HEK293 (cell line): ENCODE data around the gene USF3.

Source experiments
- GFI1B ChIP-seq: fragments of 450-650 bp; formaldehyde crosslinking; IDR thresholded peaks from 2 replicates; pipeline ENCODE4 v1.5.1; 2016; ENCODE audit warnings: missing biosample characterization, missing genetic modification characterization
- GLIS2 ChIP-seq: fragments of 450-650 bp; formaldehyde crosslinking; IDR thresholded peaks from 2 replicates; pipeline ENCODE4 v1.5.1; 2016; ENCODE audit warnings: missing biosample characterization, missing genetic modification characterization
- HOXA7 ChIP-seq: sonication (generic); formaldehyde crosslinking; IDR thresholded peaks from 2 replicates; pipeline ENCODE4 v1.8.1; 2022; ENCODE audit warnings: missing genetic modification reagents, borderline replicate concordance
- PRDM1 ChIP-seq: fragments of 450-650 bp; formaldehyde crosslinking; IDR thresholded peaks from 2 replicates; pipeline ENCODE4; 2016; ENCODE audit warnings: missing biosample characterization, missing genetic modification characterization
- PRDM10 ChIP-seq: fragments of 450-650 bp; formaldehyde crosslinking; IDR thresholded peaks from 2 replicates; pipeline ENCODE4 v1.5.1; 2016; ENCODE audit warnings: missing biosample characterization, missing genetic modification characterization
- SALL2 ChIP-seq: fragments of 450-650 bp; formaldehyde crosslinking; IDR thresholded peaks from 2 replicates; pipeline ENCODE4 v1.5.0; 2017; ENCODE audit warnings: missing biosample characterization, mild to moderate bottlenecking, missing genetic modification characterization, borderline replicate concordance
- TCF7L2 ChIP-seq: IDR thresholded peaks from 2 replicates; pipeline ENCODE4 v1.6.1; 2011; ENCODE audit warnings: low read depth, mild to moderate bottlenecking, inconsistent platforms, low read length, moderate library complexity, borderline replicate concordance
- YY1 ChIP-seq: fragments of 450-650 bp; formaldehyde crosslinking; IDR thresholded peaks from 2 replicates; pipeline ENCODE4 v1.5.1; 2018; ENCODE audit warnings: missing biosample characterization, missing genetic modification characterization
- ZBTB10 ChIP-seq: fragments of 450-650 bp; formaldehyde crosslinking; IDR thresholded peaks from 2 replicates; pipeline ENCODE4 v1.5.1; 2016; ENCODE audit warnings: missing biosample characterization, missing genetic modification characterization
- ZBTB11 ChIP-seq: fragments of 450-650 bp; formaldehyde crosslinking; conservative IDR thresholded peaks from 2 replicates; pipeline ENCODE4 v1.5.1; 2016; ENCODE audit warnings: low read depth, missing biosample characterization, missing genetic modification characterization
- ZBTB8A ChIP-seq: fragments of 450-650 bp; formaldehyde crosslinking; IDR thresholded peaks from 2 replicates; pipeline ENCODE4 v1.5.1; 2016; ENCODE audit warnings: missing biosample characterization, missing genetic modification characterization
- ZEB2 ChIP-seq: fragments of 450-650 bp; formaldehyde crosslinking; IDR thresholded peaks from 2 replicates; pipeline ENCODE4 v1.5.1; 2016; ENCODE audit warnings: missing biosample characterization, missing genetic modification characterization
- ZFP69B ChIP-seq: fragments of 450-650 bp; formaldehyde crosslinking; IDR thresholded peaks from 2 replicates; pipeline ENCODE4 v1.5.1; 2016; ENCODE audit warnings: missing biosample characterization, missing genetic modification characterization
- ZNF10 ChIP-seq: fragments of 450-650 bp; formaldehyde crosslinking; IDR thresholded peaks from 2 replicates; pipeline ENCODE4 v1.5.1; 2017; ENCODE audit warnings: missing biosample characterization, missing genetic modification characterization
- ZNF18 ChIP-seq: fragments of 450-650 bp; formaldehyde crosslinking; IDR thresholded peaks from 2 replicates; pipeline ENCODE4 v1.5.1; 2016; ENCODE audit warnings: missing biosample characterization, missing genetic modification characterization
- ZNF23 ChIP-seq: fragments of 450-650 bp; formaldehyde crosslinking; IDR thresholded peaks from 2 replicates; pipeline ENCODE4 v1.5.1; 2016; ENCODE audit warnings: missing biosample characterization, missing genetic modification characterization, borderline replicate concordance
- ZNF274 ChIP-seq, 2 experiments: fragments of 200-500 bp in 1 of 2; fragments of 450-650 bp in 1 of 2; sonication (Bioruptor generic) in 1 of 2; formaldehyde crosslinking in 1 of 2; IDR thresholded peaks; 2 replicates each; pipeline versions ENCODE4 v1.5.1 to v1.6.1; 2014 to 2016; ENCODE audit warnings: borderline replicate concordance in 1 of 2, inconsistent platforms in 1 of 2, low read length in 1 of 2, missing biosample characterization in 1 of 2, missing genetic modification characterization in 1 of 2
- ZNF398 ChIP-seq: fragments of 450-650 bp; formaldehyde crosslinking; IDR thresholded peaks from 2 replicates; pipeline ENCODE4 v1.5.1; 2017; ENCODE audit warnings: missing biosample characterization, missing genetic modification characterization
- ZNF423 ChIP-seq: fragments of 450-650 bp; formaldehyde crosslinking; IDR thresholded peaks from 2 replicates; pipeline ENCODE4 v1.5.1; 2016; ENCODE audit warnings: missing biosample characterization, missing genetic modification characterization
- ZNF514 ChIP-seq: fragments of 450-650 bp; formaldehyde crosslinking; IDR thresholded peaks from 2 replicates; pipeline ENCODE4 v1.5.1; 2016; ENCODE audit warnings: missing biosample characterization, missing genetic modification characterization
- ZNF571 ChIP-seq: fragments of 450-650 bp; formaldehyde crosslinking; IDR thresholded peaks from 2 replicates; pipeline ENCODE4 v1.5.0; 2017; ENCODE audit warnings: missing biosample characterization, missing genetic modification characterization
- ZNF626 ChIP-seq: fragments of 450-650 bp; sonication (Bioruptor Pico); formaldehyde crosslinking; IDR thresholded peaks from 2 replicates; pipeline ENCODE4 v1.5.1; 2018; ENCODE audit warnings: missing biosample characterization, missing genetic modification characterization, inconsistent platforms
- ZNF692 ChIP-seq: fragments of 450-650 bp; formaldehyde crosslinking; IDR thresholded peaks from 2 replicates; pipeline ENCODE4 v1.5.1; 2016; ENCODE audit warnings: missing biosample characterization, missing genetic modification characterization

The USF3 gene

GRCh38 chr3:113695786-113696645 lies at the start of gene USF3 (continued):
- TF ChIP-seq ZNF18 (peak; percentile 97), ZBTB11 (tag by site-specific recombination) (peak; percentile 73; the same call in 1 of the 2 replicates), PRDM10 (peak; percentile 83), ZNF23 (no peak), TCF7L2 (no peak), ZNF626 (no peak), SALL2 (no peak), ZBTB10 (tag by site-specific recombination) (no peak), PRDM1 (tag by site-specific recombination) (peak; percentile 79), ZNF274 (IDR thresholded peaks at IDR 0.05; ENCODE audit: low read length) (no peak), ZNF274 (tag by site-specific recombination; IDR thresholded peaks at IDR 0.05; ENCODE audit: borderline replicate concordance) (no peak), ZBTB8A (tag by site-specific recombination) (peak; percentile 88), ZNF398 (0 out of 2 replicates have a peak, but pooled peaks have one; percentile 8), GFI1B (no peak), ZFP69B (no peak), GLIS2 (peak; percentile 74), YY1 (no peak), ZNF423 (0 out of 2 replicates have a peak, but pooled peaks have one; percentile 40), ZNF514 (no peak), ZEB2 (tag by site-specific recombination) (no peak), ZNF10 (tag by site-specific recombination) (peak; percentile 32; the same call in 1 of the 2 replicates), ZNF571 (tag by site-specific recombination) (no peak), ZNF692 (peak; percentile 39; the same call in 1 of the 2 replicates), HOXA7 (CRISPR knock-in tag) (no peak)
